Activated CD8-positive, alpha-beta T cell treated with anti-CD3 and anti-CD28 coated beads for 36 hours (primary cell): ENCODE data around the gene BHLHE23. TPM values are rescaled to one million over a fixed set of nuclear protein-coding genes. Genes with fewer than 3 reads are reported as not detected.

Source experiments
- ATAC-seq: fragments of 200-7000 bp; cut with Tn5 transposase; one replicate; pipeline ENCODE4 v1.10.0; 2021; ENCODE audit warnings: mild to moderate bottlenecking, moderate library complexity
- CTCF ChIA-PET: fragments of 350-600 bp; sonication (Branson Sonifier 250); formaldehyde crosslinking; loops from one replicate; lab custom pipeline; 2021; ENCODE audit warnings: antibody characterized with exemption; lab: Charles Lee
- POLR2A ChIA-PET: fragments of 350-600 bp; sonication (Branson Sonifier 250); formaldehyde crosslinking; loops from one replicate; lab custom pipeline; 2021; ENCODE audit warnings: antibody characterized with exemption; lab: Charles Lee
- DNase-seq: peaks from one replicate; pipeline ENCODE4 v3.0.0-alpha.2; 2020
- H3K27ac Mint-ChIP-seq: one replicate; pipeline ENCODE4 v1.8.0; 2021; ENCODE audit warnings: mild to moderate bottlenecking, mixed read lengths
- H3K27me3 Mint-ChIP-seq: one replicate; pipeline ENCODE4 v1.8.0; 2021; ENCODE audit warnings: mixed read lengths
- H3K36me3 Mint-ChIP-seq: one replicate; pipeline ENCODE4 v1.8.0; 2021; ENCODE audit warnings: low read depth, mixed read lengths
- H3K4me1 Mint-ChIP-seq: one replicate; pipeline ENCODE4 v1.8.0; 2021; ENCODE audit warnings: low read depth, mixed read lengths
- H3K4me3 Mint-ChIP-seq: one replicate; pipeline ENCODE4 v1.8.0; 2021; ENCODE audit warnings: mild to moderate bottlenecking, moderate library complexity, mixed read lengths
- H3K9me3 Mint-ChIP-seq: one replicate; pipeline ENCODE4 v1.8.0; 2021; ENCODE audit warnings: mixed read lengths
- CTCF ChIP-seq: fragments of 200-600 bp; IDR thresholded peaks from one replicate; pipeline ENCODE4 v1.8.0; 2022; ENCODE audit warnings: antibody characterized with exemption, mild to moderate bottlenecking
- intact Hi-C: fragments of 100-400 bp; cut with micrococcal nuclease; formaldehyde crosslinking; loops from one replicate; pipeline ENCODE4 v1.10.0; 2022
- total RNA-seq, 2 experiments: library from RNA; stranded (reverse); gene quantifications; one replicate each; pipeline ENCODE4 v1.2.3, GENCODE V29; 2021

BHLHE23 gene
- total RNA-seq, 2 experiments from 2014 or later: not detected

- Mint-ChIP-seq H3K4me3 (no peak overlapping the region), H3K36me3 (peaks cover 6% of the 10 kb centered on the region), H3K9me3 (no peaks in the 10 kb centered on the region), H3K27me3 (peaks cover 3% of the 10 kb centered on the region), H3K27ac (no peak overlapping the region), H3K4me1 (peaks cover 2% of the 10 kb centered on the region)
- ChIA-PET CTCF (interaction anchor here (1.1 to 2.1 kb wide), 2 partner anchors 42 to 43 kb away, joined by 5 to 7 read pairs; no protein-coding TSS in a partner anchor), POLR2A (no interaction called here)
- ATAC-seq (no peak), DNase-seq (no peak)
- no peak for TF ChIP-seq CTCF
- intact Hi-C loops: no loop called here
Measured at GRCh38 chr20:62966212-62967148, 40.3 kb downstream of the BHLHE23 start.

- DNase-seq (no peak), ATAC-seq (no peak)
- Mint-ChIP-seq H3K9me3 (no peaks in the 10 kb centered on the region), H3K36me3 (peaks cover 6% of the 10 kb centered on the region), H3K4me3 (no peak overlapping the region), H3K27me3 (no peaks in the 10 kb centered on the region), H3K4me1 (no peaks in the 10 kb centered on the region), H3K27ac (no peak overlapping the region)
- intact Hi-C loops: no loop called here
- ChIA-PET POLR2A (interaction anchor here (0.8 kb wide), 1 partner anchor 11 kb away, joined by 3 read pairs; no protein-coding TSS in a partner anchor), CTCF (interaction anchor here (0.9 to 2.1 kb wide), 2 partner anchors 42 to 44 kb away, joined by 4 to 7 read pairs; partner anchors contain the start of gene BHLHE23)
- no peak for TF ChIP-seq CTCF
Measured at GRCh38 chr20:62965363-62965771, 41.4 kb downstream of the BHLHE23 start.

- intact Hi-C loops: no loop called here
- Mint-ChIP-seq H3K36me3 (peaks cover 9% of the 10 kb centered on the region), H3K9me3 (no peaks in the 10 kb centered on the region), H3K4me1 (peaks cover 3% of the 10 kb centered on the region), H3K27ac (no peak overlapping the region), H3K4me3 (no peak overlapping the region), H3K27me3 (no peaks in the 10 kb centered on the region)
- POLR2A ChIA-PET: no interaction called here
- CTCF ChIA-PET: interaction anchor here (0.9 to 2.1 kb wide), 2 partner anchors 42 to 44 kb away, joined by 4 to 7 read pairs; partner anchors contain the start of gene BHLHE23
- no peak for TF ChIP-seq CTCF
- DNase-seq (no peak), ATAC-seq (no peak)
Measured at GRCh38 chr20:62964700-62965099, 42.1 kb downstream of the BHLHE23 start.

GRCh38 chr20:62963614-62964397 lies 43.0 kb downstream of the BHLHE23 start:
- Mint-ChIP-seq H3K27ac (no peak overlapping the region), H3K27me3 (no peaks in the 10 kb centered on the region), H3K9me3 (no peaks in the 10 kb centered on the region), H3K4me3 (no peak overlapping the region), H3K36me3 (peaks cover 11% of the 10 kb centered on the region), H3K4me1 (peaks cover 5% of the 10 kb centered on the region)
- POLR2A ChIA-PET: interaction anchor here (0.8 to 1.1 kb wide), 2 partner anchors 10 to 223 kb away, joined by 3 read pairs; no protein-coding TSS in a partner anchor
- ATAC-seq (no peak), DNase-seq (no peak)
- CTCF ChIA-PET: no interaction called here
- TF ChIP-seq CTCF: no peak
- intact Hi-C loops: no loop called here
